Heart left ventricle (tissue), 16 donors: ENCODE results near the gene CHIT1. TPM values are rescaled to one million over a fixed set of nuclear protein-coding genes. Genes with fewer than 3 reads are reported as not detected.

Experiments
- ATAC-seq, 4 donors: fragments of 200-7000 bp; cut with Tn5 transposase; one replicate each; pipeline ENCODE4 v1.9.1; 2020 to 2022; ENCODE audit warnings: moderate library complexity in 4 of 4, mild to moderate bottlenecking in 3 of 4, moderate number of reproducible peaks in 1 of 4
- DNase-seq, 5 donors: peaks; one replicate each; pipeline ENCODE4 v3.0.0-alpha.2; 2020
- H3K27ac ChIP-seq, 12 donors: fragments of 200-600 bp; sonication (generic) in 4 of 12; one replicate each; pipeline versions ENCODE4 v1.5.0 to v1.8.0; 2016 to 2022; ENCODE audit warnings: mild to moderate bottlenecking in 2 of 12
- H3K27me3 ChIP-seq, 9 donors: fragments of 200-600 bp; sonication (generic) in 2 of 9; one replicate each; pipeline versions ENCODE4 v1.5.1 to v1.8.0; 2016 to 2022; ENCODE audit warnings: mild to moderate bottlenecking in 3 of 9
- H3K36me3 ChIP-seq, 9 donors: fragments of 200-600 bp; sonication (generic) in 2 of 9; one replicate each; pipeline versions ENCODE4 v1.5.0 to v1.8.0; 2018 to 2022; ENCODE audit warnings: mild to moderate bottlenecking in 2 of 9
- H3K4me1 ChIP-seq, 12 donors: fragments of 200-600 bp; sonication (generic) in 4 of 12; one replicate each; pipeline versions ENCODE4 v1.5.0 to v1.8.0; 2016 to 2022; ENCODE audit warnings: mild to moderate bottlenecking in 3 of 12
- H3K4me3 ChIP-seq, 12 donors: fragments of 200-600 bp; sonication (generic) in 4 of 12; one replicate each; pipeline versions ENCODE4 v1.5.0 to v1.8.0; 2017 to 2022; ENCODE audit warnings: mild to moderate bottlenecking in 9 of 12, moderate library complexity in 4 of 12
- H3K9me3 ChIP-seq, 12 donors: fragments of 200-600 bp; sonication (generic) in 4 of 12; one replicate each; pipeline versions ENCODE4 v1.5.0 to v1.8.0; 2016 to 2022; ENCODE audit warnings: mild to moderate bottlenecking in 1 of 12
- POLR2A ChIP-seq, 2 donors: fragments of 450-650 bp; IDR thresholded peaks; one replicate each; pipeline ENCODE4 v1.6.1; 2017; ENCODE audit warnings: antibody characterized with exemption in 2 of 2, mild to moderate bottlenecking in 2 of 2, moderate library complexity in 2 of 2
- WGBS, 4 donors: extraction: QIAGEN DNeasy Blood & Tissue Kit in 2 of 4; methylation state at CpG; one replicate each; pipeline versions ENCODE4 v1.1.5 to v1.1.7; 2013 to 2018; 5-methylcytosine and 5-hydroxymethylcytosine counted together
- intact Hi-C, 10 donors: fragments of 100-400 bp; cut with DNase I; formaldehyde crosslinking; loops; one replicate each; pipeline versions ENCODE4 v1.11.1 to v1.14.2; 2022
- polyA plus RNA-seq, 2 donors: library from polyadenylated mRNA; stranded (reverse); fragments of 200-250 nt; gene quantifications; one replicate each; pipeline ENCODE4 v1.2.3, GENCODE V29; 2013
- total RNA-seq, 9 donors: library from RNA; depleted of rRNA in 2 of 9; stranded (reverse); fragments of >200 nt in 2 of 9; fragmentation: NEBNext Ultra II Directional in 3 of 9; extraction: Animal tissue kit (Norgen Biotek cat#: 25700) in 3 of 9; gene quantifications; one replicate each; pipeline versions ENCODE4 v1.1.0 to v1.2.4, GENCODE V29; 2016 to 2023
- TF ChIP-seq, protein P1 (sequence below), 12 donors: fragments of 200-600 bp; sonication (generic) in 4 of 12; IDR thresholded peaks; one replicate each; pipeline versions ENCODE4 v1.5.0 to v1.8.0; 2018 to 2022; ENCODE audit warnings: antibody characterized with exemption in 12 of 12, mild to moderate bottlenecking in 5 of 12
- donor health status: ischemic (EF 13 %, LVEDD 7.1; RV severe dilation, severe dysfunction).
- donor health status: healthy with polysubstance abuse.
- donor health status: DM: no; HTN: yes; CAD: no.
- donor health status: DM: no; HTN: no; CAD: no.
- donor health status: ischemic (EF 25% LVEDD 6.9; RV normal size, moderate dysfunction).
- donor health status: ischemic (EF 25% LVEDD 5.7; RV mildly dilated, moderate dysfunction).
- donor health status: healthy.
- donor health status: DM: yes; HTN: yes; CAD: no.
- donor health status: ischemic (EF 35%, LVEDD 5.7; RV mildly dilated, moderate dysfunction).
- donor health status: nonischemic (EF 11% LVEDD 7.7; RV severe dilation, severe dysfunction).
- donor health status: DM: yes; HTN: yes; CAD: no.
- donor health status: PGD.
- donor health status: ischemic (EF 29% LVEDD 5.4; RV normal size, mild dysfunction).
- donor health status: nonischemic (EF 23%, LVEDD 6.1; RV moderate dilation, normal function).

CHIT1 gene
- total and polyA plus RNA-seq, 11 donors = 0.05 to 1.7 (median 0.22) TPM; not detected in 6

DNA sequence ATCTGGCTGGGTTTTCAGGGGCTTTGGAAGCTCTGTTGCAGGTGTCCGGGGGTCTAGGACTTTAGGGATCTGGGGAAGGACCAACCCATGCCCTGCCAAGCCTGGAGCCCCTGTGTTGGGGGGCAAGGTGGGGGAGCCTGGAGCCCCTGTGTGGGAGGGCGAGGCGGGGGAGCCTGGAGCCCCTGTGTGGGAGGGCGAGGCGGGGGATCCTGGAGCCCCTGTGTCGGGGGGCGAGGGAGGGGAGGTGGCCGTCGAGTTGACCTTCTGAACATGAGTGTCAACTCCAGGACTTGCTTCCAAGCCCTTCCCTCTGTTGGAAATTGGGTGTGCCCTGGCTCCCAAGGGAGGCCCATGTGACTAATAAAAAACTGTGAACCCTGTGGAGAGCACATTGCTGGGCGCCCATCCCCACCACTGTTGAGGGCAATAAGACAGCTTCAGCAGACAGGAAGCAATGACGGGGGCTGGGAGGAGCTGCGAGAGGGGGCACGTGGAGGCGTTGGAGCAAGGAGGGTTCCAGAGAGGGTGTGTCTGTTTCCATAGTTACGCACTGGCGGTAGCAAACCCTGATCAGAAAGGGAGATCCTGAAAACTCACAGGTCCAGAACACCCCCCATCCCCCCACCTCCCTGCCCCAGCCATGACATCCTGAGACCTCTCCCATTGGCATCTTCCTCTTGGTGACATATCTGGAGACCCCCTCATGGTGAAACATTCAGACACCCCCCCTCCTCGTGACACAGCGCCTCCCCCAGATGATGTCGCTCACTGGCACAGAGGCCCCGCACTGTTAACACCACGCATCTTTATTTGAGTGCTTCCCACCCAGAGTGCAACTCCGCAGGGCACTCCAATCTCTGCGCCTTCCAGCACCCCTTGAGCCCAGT is 62.2 kb downstream of the CHIT1 start:
- Histone ChIP-seq H3K27ac (no peak overlapping the region), H3K36me3 (peaks cover 0 to 5% (median 0%) of the 10 kb centered on the region in 9 donors), H3K9me3 (no peaks in the 10 kb centered on the region), H3K4me3 (no peak overlapping the region), H3K4me1 (no peaks in the 10 kb centered on the region), H3K27me3 (peaks cover 0 to 3% (median 0%) of the 10 kb centered on the region in 9 donors)
- intact Hi-C loops = no loop called here
- peak in 1 of 5 donors; percentile 33 for DNase-seq
- 78 to 84% (median 81%) methylated on average over 20 to 23 of the region's 23 CpGs for WGBS, 4 donors
- no peak for ATAC-seq
- no peak for TF ChIP-seq POLR2A (IDR thresholded peaks at IDR 0.05)
- TF ChIP-seq, protein P1, sequence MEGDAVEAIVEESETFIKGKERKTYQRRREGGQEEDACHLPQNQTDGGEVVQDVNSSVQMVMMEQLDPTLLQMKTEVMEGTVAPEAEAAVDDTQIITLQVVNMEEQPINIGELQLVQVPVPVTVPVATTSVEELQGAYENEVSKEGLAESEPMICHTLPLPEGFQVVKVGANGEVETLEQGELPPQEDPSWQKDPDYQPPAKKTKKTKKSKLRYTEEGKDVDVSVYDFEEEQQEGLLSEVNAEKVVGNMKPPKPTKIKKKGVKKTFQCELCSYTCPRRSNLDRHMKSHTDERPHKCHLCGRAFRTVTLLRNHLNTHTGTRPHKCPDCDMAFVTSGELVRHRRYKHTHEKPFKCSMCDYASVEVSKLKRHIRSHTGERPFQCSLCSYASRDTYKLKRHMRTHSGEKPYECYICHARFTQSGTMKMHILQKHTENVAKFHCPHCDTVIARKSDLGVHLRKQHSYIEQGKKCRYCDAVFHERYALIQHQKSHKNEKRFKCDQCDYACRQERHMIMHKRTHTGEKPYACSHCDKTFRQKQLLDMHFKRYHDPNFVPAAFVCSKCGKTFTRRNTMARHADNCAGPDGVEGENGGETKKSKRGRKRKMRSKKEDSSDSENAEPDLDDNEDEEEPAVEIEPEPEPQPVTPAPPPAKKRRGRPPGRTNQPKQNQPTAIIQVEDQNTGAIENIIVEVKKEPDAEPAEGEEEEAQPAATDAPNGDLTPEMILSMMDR (IDR thresholded peaks at IDR 0.05) = no peak

DNA sequence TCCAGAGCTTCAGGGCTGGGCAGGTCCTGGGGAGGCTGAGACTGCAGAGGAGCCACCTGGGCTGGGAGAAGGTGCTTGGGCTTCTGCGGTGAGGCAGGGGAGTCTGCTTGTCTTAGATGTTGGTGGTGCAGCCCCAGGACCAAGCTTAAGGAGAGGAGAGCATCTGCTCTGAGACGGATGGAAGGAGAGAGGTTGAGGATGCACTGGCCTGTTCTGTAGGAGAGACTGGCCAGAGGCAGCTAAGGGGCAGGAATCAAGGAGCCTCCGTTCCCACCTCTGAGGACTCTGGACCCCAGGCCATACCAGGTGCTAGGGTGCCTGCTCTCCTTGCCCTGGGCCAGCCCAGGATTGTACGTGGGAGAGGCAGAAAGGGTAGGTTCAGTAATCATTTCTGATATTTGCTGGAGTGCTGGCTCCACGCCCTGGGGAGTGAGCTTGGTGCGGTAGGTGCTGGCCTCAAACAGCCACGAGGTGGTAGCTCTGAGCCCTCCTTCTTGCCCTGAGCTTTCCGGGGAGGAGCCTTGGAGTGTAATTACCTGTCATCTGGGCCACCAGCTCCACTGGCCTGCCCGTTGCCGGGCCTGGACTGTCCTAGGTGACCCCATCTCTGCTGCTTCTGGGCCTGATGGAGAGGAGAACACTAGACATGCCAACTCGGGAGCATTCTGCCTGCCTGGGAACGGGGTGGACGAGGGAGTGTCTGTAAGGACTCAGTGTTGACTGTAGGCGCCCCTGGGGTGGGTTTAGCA is 63.1 kb downstream of the CHIT1 start:
- no peaks in the 10 kb centered on the region for H3K9me3 ChIP-seq
- H3K4me3 ChIP-seq = no peak overlapping the region
- ATAC-seq = no peak
- peaks cover 0 to 5% (median 0%) of the 10 kb centered on the region in 9 donors for H3K36me3 ChIP-seq
- H3K27ac ChIP-seq = no peak overlapping the region
- WGBS, 4 donors = 72 to 84% (median 78%) methylated on average over 10 to 14 of the region's 14 CpGs
- no peaks in the 10 kb centered on the region for H3K4me1 ChIP-seq
- TF ChIP-seq POLR2A (IDR thresholded peaks at IDR 0.05) = no peak
- TF ChIP-seq, protein P1 (IDR thresholded peaks at IDR 0.05) = no peak
- intact Hi-C loops = no loop called here
- peaks cover 0 to 3% (median 0%) of the 10 kb centered on the region in 9 donors for H3K27me3 ChIP-seq
- no peak for DNase-seq

Other genes starting within 250 kb of the CHIT1 start
- gene TMEM183A, start 222.3 kb downstream of the CHIT1 start, total RNA-seq = 10 to 100 TPM; 20.0 to 34.8 (median 29.9) TPM
- 10 to 100 TPM in 1 of 2 donors, 1 to 10 TPM in 1; 9.5 to 45.7 TPM for gene TMEM183A, start 222.3 kb downstream of the CHIT1 start, polyA plus RNA-seq
- gene PPFIA4, start 203.2 kb downstream of the CHIT1 start, total RNA-seq = 10 to 100 TPM; 15.4 to 50.3 (median 36.9) TPM
- gene PPFIA4, start 203.2 kb downstream of the CHIT1 start, polyA plus RNA-seq = 10 to 100 TPM; 11.2 to 35.5 TPM
- gene MYOG, start 143.7 kb downstream of the CHIT1 start, total RNA-seq = not detected
- not detected for gene MYOG, start 143.7 kb downstream of the CHIT1 start, polyA plus RNA-seq
- gene ADORA1, start 101.9 kb downstream of the CHIT1 start, total RNA-seq = 10 to 100 TPM in 3 of 9 donors, 1 to 10 TPM in 5, under 1 TPM in 1; 0.81 to 16.2 (median 9.5) TPM
- gene ADORA1, start 101.9 kb downstream of the CHIT1 start, polyA plus RNA-seq = 10 to 100 TPM in 1 of 2 donors, 1 to 10 TPM in 1; 2.6 to 17.8 TPM
- gene MYBPH, start 53.8 kb downstream of the CHIT1 start, total RNA-seq = under 1 TPM in 1 of 9 donors, not detected in 8; 0.32 TPM
- gene MYBPH, start 53.8 kb downstream of the CHIT1 start, polyA plus RNA-seq = not detected
- gene CHI3L1, start 43.0 kb downstream of the CHIT1 start, total RNA-seq = 10 to 100 TPM in 2 of 9 donors, 1 to 10 TPM in 3, under 1 TPM in 3, not detected in 1; 0.27 to 27.1 (median 1.3) TPM
- gene CHI3L1, start 43.0 kb downstream of the CHIT1 start, polyA plus RNA-seq = 1 to 10 TPM in 1 of 2 donors, under 1 TPM in 1; 0.15 to 5.5 TPM
- gene BTG2, start 75.8 kb upstream of the CHIT1 start, total RNA-seq = 100 to 1,000 TPM in 1 of 9 donors, 10 to 100 TPM in 8; 28.0 to 174 (median 42.1) TPM
- gene BTG2, start 75.8 kb upstream of the CHIT1 start, polyA plus RNA-seq = 10 to 100 TPM; 23.8 to 77.3 TPM
- 10 to 100 TPM in 4 of 9 donors, 1 to 10 TPM in 5; 6.1 to 33.2 (median 8.5) TPM for gene FMOD, start 121.4 kb upstream of the CHIT1 start, total RNA-seq
- 1 to 10 TPM; 3.0 to 7.0 TPM for gene FMOD, start 121.4 kb upstream of the CHIT1 start, polyA plus RNA-seq
- 10 to 100 TPM in 6 of 9 donors, 1 to 10 TPM in 3; 3.6 to 61.9 (median 13.6) TPM for gene PRELP, start 246.1 kb upstream of the CHIT1 start, total RNA-seq
- gene PRELP, start 246.1 kb upstream of the CHIT1 start, polyA plus RNA-seq = 10 to 100 TPM in 1 of 2 donors, 1 to 10 TPM in 1; 7.8 to 14.6 TPM